ENCODE data around the gene DOCK8. TPM values are rescaled to one million over a fixed set of nuclear protein-coding genes. Genes with fewer than 3 reads are reported as not detected.
"Not testable (repeated sequence)": the region's sequence is repeated elsewhere in the genome, so short reads cannot be mapped to it uniquely, and the experiment has no call there.

The DOCK8 gene
- 15.2 and 15.6 TPM in 2 replicates for total RNA-seq (2022)
- percentile 55 among the genes with signal in this experiment for Bru-seq, nascent RNA
- percentile 53 among the genes with signal in this experiment for BruChase-seq, experiment 1, labeled RNA remaining after a 2-hour chase
- BruChase-seq, experiment 2, labeled RNA remaining after a 6-hour chase: percentile 57 among the genes with signal in this experiment
- long read RNA-seq, full-length matches to known transcripts: 1 of 12 reads
- long read RNA-seq, partial matches to known transcripts: 4 of 12 reads
- long read RNA-seq, other reads (novel, unspliced or antisense): 7 of 12 reads

GRCh38 chr9:214648-215493, at the start of gene DOCK8:
Gene DOCK8 (plus strand): TSS chr9:214865. CDS start chr9:214977, 112 bp downstream.
- Histone ChIP-seq H3K36me3 (ENCODE audit: control insufficient read depth, insufficient read depth, low read length) (no peaks in the 10 kb centered on the region), H3K9me3 (no peaks in the 10 kb centered on the region), H3K27me3 (replicated peaks; ENCODE audit: control insufficient read depth, insufficient read depth, low read length) (no peaks in the 10 kb centered on the region), H3K4me3 (ENCODE audit: low read depth, low read length) (peak within 1 kb of the TSS; percentile 66), H3K4me1 (peaks cover 25% of the 10 kb centered on the region)
- intact Hi-C loops (cut with micrococcal nuclease; ENCODE audit: unreplicated experiment): loop anchor here (1.0 to 5.0 kb wide), 2 partner anchors 72 to 121 kb away; no protein-coding TSS in a partner anchor
- ChIA-PET CTCF (interaction anchor here (0.7 to 1.4 kb wide), 6 partner anchors 9 to 210 kb away, joined by 3 to 4 read pairs (median 3); no protein-coding TSS in a partner anchor), POLR2A (interaction anchor here (0.5 to 1.5 kb wide), 4 partner anchors 8 to 1464 kb away, joined by 3 to 8 read pairs (median 4); no protein-coding TSS in a partner anchor)
- Mint-ChIP-seq H3K4me3 (ENCODE audit: unreplicated experiment) (peak within 1 kb of the TSS; percentile 77), H3K36me3 (ENCODE audit: insufficient read depth, unreplicated experiment) (no peaks in the 10 kb centered on the region), H3K4me1 (ENCODE audit: low read depth, unreplicated experiment) (peaks cover 13% of the 10 kb centered on the region), H3K27me3 (ENCODE audit: insufficient read depth, unreplicated experiment) (no peaks in the 10 kb centered on the region), H3K27ac (ENCODE audit: unreplicated experiment) (peak within 1 kb of the TSS; percentile 61), H3K9me3 (ENCODE audit: unreplicated experiment) (no peaks in the 10 kb centered on the region)
- no TSS peak for BruUV-seq (replicated peaks)
- peak; percentile 80 to 89 for DNase-seq
- peak; percentile 25 to 39 for TF ChIP-seq CTCF (IDR thresholded peaks at IDR 0.05; ENCODE audit: insufficient read depth in 1 of 2, low read depth in 1 of 2, low read length in 1 of 2, severe bottlenecking in 1 of 2, unreplicated experiment in 1 of 2)

GRCh38 chr9:169757-170156, 44.9 kb upstream of the DOCK8 start:
- H3K27me3 ChIP-seq (replicated peaks; ENCODE audit: control insufficient read depth, insufficient read depth, low read length); H3K36me3 ChIP-seq (ENCODE audit: control insufficient read depth, insufficient read depth, low read length); H3K4me3 ChIP-seq (ENCODE audit: low read depth, low read length); H3K9me3 Mint-ChIP-seq (ENCODE audit: unreplicated experiment); H3K4me1 ChIP-seq; H3K27me3 Mint-ChIP-seq (ENCODE audit: insufficient read depth, unreplicated experiment); CTCF ChIA-PET; intact Hi-C loops (cut with micrococcal nuclease; ENCODE audit: unreplicated experiment); DNase-seq; H3K9me3 ChIP-seq; H3K4me1 Mint-ChIP-seq (ENCODE audit: low read depth, unreplicated experiment); H3K27ac Mint-ChIP-seq (ENCODE audit: unreplicated experiment); H3K4me3 Mint-ChIP-seq (ENCODE audit: unreplicated experiment); BruUV-seq (replicated peaks); H3K36me3 Mint-ChIP-seq (ENCODE audit: insufficient read depth, unreplicated experiment); POLR2A ChIA-PET: not testable (repeated sequence)

- peak; percentile 22 to 29 for DNase-seq
- H3K9me3 ChIP-seq; POLR2A ChIA-PET; H3K9me3 Mint-ChIP-seq (ENCODE audit: unreplicated experiment); CTCF ChIA-PET; H3K4me1 ChIP-seq; BruUV-seq (replicated peaks); H3K36me3 ChIP-seq (ENCODE audit: control insufficient read depth, insufficient read depth, low read length); H3K27ac Mint-ChIP-seq (ENCODE audit: unreplicated experiment); intact Hi-C loops (cut with micrococcal nuclease; ENCODE audit: unreplicated experiment); H3K27me3 Mint-ChIP-seq (ENCODE audit: insufficient read depth, unreplicated experiment); H3K27me3 ChIP-seq (replicated peaks; ENCODE audit: control insufficient read depth, insufficient read depth, low read length); H3K4me1 Mint-ChIP-seq (ENCODE audit: low read depth, unreplicated experiment); H3K36me3 Mint-ChIP-seq (ENCODE audit: insufficient read depth, unreplicated experiment): not testable (repeated sequence)
- peak overlapping the region; percentile 21; the same call in 1 of the 2 replicates for H3K4me3 ChIP-seq (ENCODE audit: low read depth, low read length)
- H3K4me3 Mint-ChIP-seq (ENCODE audit: unreplicated experiment): peak overlapping the region; percentile 74
These were observed 36.4 kb upstream of the DOCK8 start for GRCh38 chr9:178140-178825.

GRCh38 chr9:178970-179383, 35.7 kb upstream of the DOCK8 start, which contains the start of gene ZNG1A:
Gene ZNG1A (minus strand): TSS chr9:179056. CDS start chr9:178969, 87 bp downstream.
- H3K27me3 Mint-ChIP-seq (ENCODE audit: insufficient read depth, unreplicated experiment); H3K4me1 ChIP-seq; H3K36me3 ChIP-seq (ENCODE audit: control insufficient read depth, insufficient read depth, low read length); H3K9me3 Mint-ChIP-seq (ENCODE audit: unreplicated experiment); H3K27ac Mint-ChIP-seq (ENCODE audit: unreplicated experiment); H3K27me3 ChIP-seq (replicated peaks; ENCODE audit: control insufficient read depth, insufficient read depth, low read length); H3K4me1 Mint-ChIP-seq (ENCODE audit: low read depth, unreplicated experiment); DNase-seq; CTCF ChIA-PET; H3K9me3 ChIP-seq; intact Hi-C loops (cut with micrococcal nuclease; ENCODE audit: unreplicated experiment); H3K36me3 Mint-ChIP-seq (ENCODE audit: insufficient read depth, unreplicated experiment); BruUV-seq (replicated peaks); POLR2A ChIA-PET: not testable (repeated sequence)
- peak within 1 kb of the TSS; percentile 21; the same call in 1 of the 2 replicates for H3K4me3 ChIP-seq (ENCODE audit: low read depth, low read length)
- peak within 1 kb of the TSS; percentile 74 for H3K4me3 Mint-ChIP-seq (ENCODE audit: unreplicated experiment)

GRCh38 chr9:199601-200000, 15.1 kb upstream of the DOCK8 start:
- H3K4me3 ChIP-seq (ENCODE audit: low read depth, low read length); BruUV-seq (replicated peaks); H3K9me3 ChIP-seq; H3K36me3 ChIP-seq (ENCODE audit: control insufficient read depth, insufficient read depth, low read length); DNase-seq; H3K4me3 Mint-ChIP-seq (ENCODE audit: unreplicated experiment); H3K27me3 Mint-ChIP-seq (ENCODE audit: insufficient read depth, unreplicated experiment); H3K9me3 Mint-ChIP-seq (ENCODE audit: unreplicated experiment); intact Hi-C loops (cut with micrococcal nuclease; ENCODE audit: unreplicated experiment); H3K4me1 Mint-ChIP-seq (ENCODE audit: low read depth, unreplicated experiment); POLR2A ChIA-PET; H3K27me3 ChIP-seq (replicated peaks; ENCODE audit: control insufficient read depth, insufficient read depth, low read length); H3K4me1 ChIP-seq; H3K36me3 Mint-ChIP-seq (ENCODE audit: insufficient read depth, unreplicated experiment); H3K27ac Mint-ChIP-seq (ENCODE audit: unreplicated experiment); CTCF ChIA-PET: not testable (repeated sequence)

All from Caco-2 (cell line).